Stimulated activated naive CD8-positive, alpha-beta T cell treated with anti-CD3 and anti-CD28 coated beads, Interleukin-15, amount 100 ng/mL, for 72 hours (primary cell): ENCODE measurements around the gene SLC39A11.
A peak's percentile ranks its signal among the peaks of the same experiment; 100 is the strongest.

Experiments used
- ATAC-seq: fragments of 150-1000 bp; cut with Tn5 transposase; 2 replicates; pipeline ENCODE4 v1.10.0; 2021; ENCODE audit warnings: mild to moderate bottlenecking, moderate library complexity
- DNase-seq, 2 donors: peaks; one replicate each; pipeline ENCODE4 v3.0.0; 2021 to 2022
- H3K27ac Mint-ChIP-seq, 2 donors: one replicate each; pipeline ENCODE4 v1.8.0; 2022; ENCODE audit warnings: mild to moderate bottlenecking in 2 of 2, mixed read lengths in 2 of 2, moderate library complexity in 2 of 2
- H3K27me3 Mint-ChIP-seq: one replicate; pipeline ENCODE4 v1.8.0; 2022; ENCODE audit warnings: mixed read lengths
- H3K4me1 Mint-ChIP-seq: one replicate; pipeline ENCODE4 v1.8.0; 2022; ENCODE audit warnings: mild to moderate bottlenecking, mixed read lengths
- H3K4me3 Mint-ChIP-seq, 2 donors: one replicate each; pipeline ENCODE4 v1.8.0; 2022; ENCODE audit warnings: mild to moderate bottlenecking in 2 of 2, mixed read lengths in 2 of 2, moderate library complexity in 1 of 2
- H3K9me3 Mint-ChIP-seq, 2 donors: one replicate each; pipeline ENCODE4 v1.8.0; 2022; ENCODE audit warnings: mixed read lengths in 2 of 2

The SLC39A11 gene

DNA sequence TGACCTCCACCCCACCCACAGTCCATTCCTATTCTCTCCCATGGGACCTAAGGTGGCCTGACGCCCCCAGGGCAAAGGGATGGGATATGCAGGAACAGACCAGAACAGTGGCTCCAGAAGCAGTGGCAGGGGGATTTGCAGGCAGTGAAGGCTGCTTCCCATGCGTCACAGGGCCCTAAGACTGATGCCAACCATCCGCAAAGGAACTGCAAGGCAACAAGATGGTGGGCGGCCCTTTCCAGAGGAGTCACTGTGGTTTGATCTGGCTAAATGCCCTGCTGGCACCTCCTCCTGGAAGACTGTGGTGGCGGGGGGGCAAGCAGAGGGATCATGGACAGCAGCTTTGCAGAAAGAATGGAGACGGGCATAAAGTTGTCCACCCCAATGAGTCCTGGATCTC is 4.4 kb upstream of the SLC39A11 start:
- DNase-seq (no peak), ATAC-seq (no peak)
- H3K27ac Mint-ChIP-seq, result no peak overlapping the region
- H3K9me3 Mint-ChIP-seq, result no peaks in the 10 kb centered on the region
- peaks cover 11% of the 10 kb centered on the region for H3K4me1 Mint-ChIP-seq
- peaks cover 16% of the 10 kb centered on the region for H3K27me3 Mint-ChIP-seq
- H3K4me3 Mint-ChIP-seq, result no peak overlapping the region

GRCh38 chr17:73096211-73096610 is 3.7 kb upstream of the SLC39A11 start:
- H3K27ac Mint-ChIP-seq, result no peak overlapping the region
- ATAC-seq, result no peak

GRCh38 chr17:73093286-73093685 is 798 bp upstream of the SLC39A11 start:
- DNase-seq (no peak), ATAC-seq (no peak)
- Mint-ChIP-seq H3K27me3 (no peaks in the 10 kb centered on the region), H3K27ac (no peak overlapping the region), H3K4me3 (peak overlapping the region in 1 of 2 donors; percentile 100), H3K9me3 (no peaks in the 10 kb centered on the region), H3K4me1 (peaks cover 36% of the 10 kb centered on the region)

More at GRCh38 chr17:73096211-73096610, 3.7 kb upstream of the SLC39A11 start:
- Mint-ChIP-seq H3K27me3 (peaks cover 16% of the 10 kb centered on the region), H3K9me3 (no peaks in the 10 kb centered on the region), H3K4me1 (peaks cover 16% of the 10 kb centered on the region), H3K4me3 (no peak overlapping the region)
- DNase-seq, result no peak

DNA sequence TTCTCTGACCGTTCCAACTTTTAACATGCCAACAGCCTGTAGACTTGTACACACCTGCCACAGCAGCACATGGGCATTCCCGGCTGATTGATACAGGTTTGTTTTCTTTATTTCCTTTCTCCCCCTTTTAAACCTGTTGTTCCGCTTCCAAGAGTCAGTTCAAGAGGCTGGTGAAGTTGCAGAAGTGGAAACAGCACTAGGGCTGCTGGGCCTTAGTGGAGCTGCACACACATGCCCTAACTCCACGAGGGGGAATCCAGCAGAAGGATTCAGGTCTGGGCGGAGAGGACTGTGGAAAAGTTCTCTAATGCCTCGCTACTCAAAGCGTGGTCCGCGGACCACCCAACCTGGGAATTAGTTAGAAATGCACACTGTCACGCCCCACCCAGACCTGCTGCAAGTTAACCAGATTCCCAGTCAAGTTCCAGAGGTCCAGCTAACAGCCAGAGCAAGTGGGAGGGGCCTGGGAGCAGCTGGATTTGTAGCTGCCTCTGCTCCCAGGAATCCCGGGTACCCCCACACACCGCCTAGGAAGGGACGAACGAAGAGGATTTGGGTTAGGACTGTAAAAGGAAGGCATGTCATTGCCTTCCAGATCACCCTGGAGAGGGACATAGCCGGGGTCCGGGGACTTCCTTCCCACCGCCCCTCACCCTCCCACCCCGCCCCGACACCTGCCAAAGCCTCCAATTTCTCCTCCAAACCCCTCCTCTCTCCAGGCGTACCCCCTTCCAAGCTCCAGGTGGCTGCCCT is 542 bp downstream of the SLC39A11 start:
- Mint-ChIP-seq H3K4me3 (peak overlapping the region; percentile 100), H3K4me1 (peaks cover 36% of the 10 kb centered on the region), H3K27ac (peak overlapping the region; percentile 100), H3K9me3 (no peaks in the 10 kb centered on the region), H3K27me3 (no peaks in the 10 kb centered on the region)
- DNase-seq (no peak), ATAC-seq (no peak)

DNA sequence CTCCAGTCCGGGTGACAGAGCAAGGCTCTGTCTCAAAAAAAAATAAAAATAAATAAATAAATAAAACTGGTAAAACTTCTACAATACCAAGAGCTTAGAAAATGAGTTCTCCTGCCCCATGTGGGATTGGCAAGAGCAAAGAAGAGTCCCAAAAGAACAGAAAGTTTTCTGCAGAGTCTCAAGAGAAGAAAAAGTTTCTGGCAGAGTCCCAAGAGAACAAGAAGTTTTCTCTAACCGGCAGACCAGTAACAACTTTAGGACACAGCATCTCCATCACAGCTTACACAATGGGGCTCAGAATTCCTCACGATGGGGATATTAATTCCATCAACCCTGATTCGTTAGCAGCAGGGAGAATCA is 1.1 kb downstream of the SLC39A11 start:
- H3K4me3 Mint-ChIP-seq, result peak overlapping the region; percentile 100
- peaks cover 36% of the 10 kb centered on the region for H3K4me1 Mint-ChIP-seq
- DNase-seq, result no peak
- no peaks in the 10 kb centered on the region for H3K9me3 Mint-ChIP-seq
- H3K27me3 Mint-ChIP-seq, result no peaks in the 10 kb centered on the region
- H3K27ac Mint-ChIP-seq, result no peak overlapping the region
- ATAC-seq, result no peak

DNA sequence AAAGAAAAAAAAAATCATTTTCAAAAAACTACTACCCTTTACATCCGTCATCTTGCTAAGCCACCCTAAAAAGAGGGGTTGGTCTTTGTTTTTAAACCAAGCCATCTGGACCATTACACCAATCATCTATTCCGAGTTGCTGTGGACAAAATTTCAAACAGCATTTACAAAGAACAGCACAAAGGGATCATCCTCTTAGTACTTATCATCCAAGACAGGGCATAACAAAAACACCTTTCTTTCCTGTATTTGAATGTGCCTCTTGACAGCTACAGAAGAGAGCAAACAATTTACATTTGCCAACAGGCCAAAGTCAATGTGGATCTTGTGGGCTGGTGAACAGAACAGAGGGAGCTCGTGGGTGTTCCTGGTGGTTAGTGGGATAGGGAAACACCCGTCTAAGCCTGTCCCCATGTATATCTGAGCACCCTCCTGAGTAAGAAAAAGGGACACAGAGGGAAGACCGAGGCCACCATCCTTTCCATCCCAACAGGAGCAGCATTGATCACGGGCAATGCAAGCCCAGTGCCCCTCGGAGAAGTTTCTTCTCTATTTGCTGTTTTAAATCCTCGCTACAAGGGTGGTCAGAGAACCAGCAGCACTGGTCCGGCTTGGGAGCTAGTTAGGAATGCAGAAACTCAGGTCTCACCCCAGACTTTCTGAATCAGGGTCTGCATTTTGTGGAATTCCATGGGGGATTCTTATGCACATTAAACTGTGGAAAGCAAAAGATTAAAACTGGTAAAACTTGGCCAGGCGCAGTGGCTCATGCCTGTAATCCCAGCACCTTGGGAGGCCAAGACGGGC is 1.9 kb downstream of the SLC39A11 start:
- H3K27ac Mint-ChIP-seq, result peak overlapping the region; percentile 49 to 54
- peak overlapping the region in 1 of 2 donors; percentile 22 for H3K4me3 Mint-ChIP-seq
- no peaks in the 10 kb centered on the region for H3K9me3 Mint-ChIP-seq

GRCh38 chr17:73089322-73090317 is 2.9 kb downstream of the SLC39A11 start:
- no peak for ATAC-seq
- no peak overlapping the region for H3K4me3 Mint-ChIP-seq
- no peaks in the 10 kb centered on the region for H3K27me3 Mint-ChIP-seq
- no peak for DNase-seq
- H3K9me3 Mint-ChIP-seq, result no peaks in the 10 kb centered on the region
- peak overlapping the region in 1 of 2 donors; percentile 22 for H3K27ac Mint-ChIP-seq
- H3K4me1 Mint-ChIP-seq, result peaks cover 36% of the 10 kb centered on the region

More for the DNA sequence above, 1.9 kb downstream of the SLC39A11 start:
- H3K27me3 Mint-ChIP-seq, result no peaks in the 10 kb centered on the region
- ATAC-seq (no peak), DNase-seq (no peak)
- H3K4me1 Mint-ChIP-seq, result peaks cover 36% of the 10 kb centered on the region

DNA sequence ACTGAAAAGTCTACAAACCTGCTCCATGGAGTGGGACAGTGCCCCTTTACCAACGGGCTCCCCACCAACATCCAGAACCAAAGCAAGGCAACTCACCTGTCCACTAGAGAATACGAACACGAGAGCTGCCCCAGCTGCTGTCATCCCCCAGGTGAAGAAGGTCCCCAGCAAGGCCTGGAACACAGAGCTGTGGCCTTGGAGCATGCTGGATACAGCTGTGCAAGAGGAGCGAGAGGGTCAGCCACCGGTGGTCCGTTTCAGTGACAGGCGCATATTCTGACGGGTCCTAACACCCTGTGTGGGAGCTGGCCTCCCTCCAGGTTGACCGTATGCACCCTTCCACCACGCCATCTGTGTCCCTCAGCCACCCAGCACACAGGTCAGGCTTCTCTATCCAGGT is 3.9 kb downstream of the SLC39A11 start:
- Mint-ChIP-seq H3K4me3 (no peak overlapping the region), H3K27ac (no peak overlapping the region), H3K27me3 (no peaks in the 10 kb centered on the region), H3K9me3 (peaks cover 0 to 2% of the 10 kb centered on the region in 2 donors), H3K4me1 (peaks cover 36% of the 10 kb centered on the region)
- no peak for DNase-seq
- ATAC-seq, result no peak

DNA sequence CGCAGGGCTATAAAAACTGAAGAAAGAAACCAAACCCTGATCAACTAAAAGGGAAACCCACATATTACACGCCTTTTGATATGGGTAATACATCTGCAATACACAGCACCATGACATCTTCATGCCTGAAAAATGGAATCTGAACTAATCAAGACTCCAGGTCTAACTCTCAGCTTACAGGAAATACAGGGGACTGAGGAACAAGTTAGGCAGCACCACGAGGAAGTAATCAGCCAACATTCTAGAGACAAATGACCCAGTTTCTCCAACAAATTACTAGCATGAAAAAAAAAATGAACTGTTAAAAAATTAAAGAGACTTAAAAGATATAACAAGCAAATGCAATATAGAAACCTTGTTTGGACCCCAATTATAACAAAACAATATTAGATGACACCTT is 9.1 kb downstream of the SLC39A11 start:
- no peaks in the 10 kb centered on the region for H3K27me3 Mint-ChIP-seq
- H3K27ac Mint-ChIP-seq, result no peak overlapping the region
- ATAC-seq, result no peak
- DNase-seq, result no peak
- H3K9me3 Mint-ChIP-seq, result peaks cover 5 to 9% of the 10 kb centered on the region in 2 donors
- H3K4me1 Mint-ChIP-seq, result peaks cover 6% of the 10 kb centered on the region
- H3K4me3 Mint-ChIP-seq, result no peak overlapping the region

DNA sequence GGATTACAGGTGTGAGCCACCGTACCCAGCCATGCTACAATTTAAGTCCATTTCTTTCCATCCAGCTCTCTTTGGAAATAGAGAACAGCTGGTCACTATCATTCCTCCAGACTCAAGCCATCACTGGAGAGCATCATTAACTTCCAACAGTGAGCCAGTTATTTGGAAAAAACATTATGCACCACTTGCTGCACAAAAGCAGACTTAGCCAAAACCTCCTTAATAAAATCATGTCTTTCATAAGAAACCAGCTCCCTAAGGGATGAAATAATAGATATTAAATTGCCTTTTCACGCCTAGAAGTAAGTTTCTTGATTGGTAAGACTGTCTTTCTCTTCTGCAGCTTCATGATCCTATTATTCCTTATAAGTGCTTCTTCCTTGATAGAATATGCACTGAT is 17.9 kb downstream of the SLC39A11 start:
- no peak for ATAC-seq
- DNase-seq, result no peak
- Mint-ChIP-seq H3K4me3 (no peak overlapping the region), H3K9me3 (peaks cover 0 to 4% of the 10 kb centered on the region in 2 donors), H3K27ac (no peak overlapping the region), H3K4me1 (no peaks in the 10 kb centered on the region), H3K27me3 (no peaks in the 10 kb centered on the region)

- DNase-seq (no peak), ATAC-seq (no peak)
- Mint-ChIP-seq H3K27me3 (no peaks in the 10 kb centered on the region), H3K27ac (no peak overlapping the region), H3K4me3 (no peak overlapping the region), H3K4me1 (no peaks in the 10 kb centered on the region), H3K9me3 (peaks cover 3 to 4% of the 10 kb centered on the region in 2 donors)
These were observed 20.1 kb downstream of the SLC39A11 start for GRCh38 chr17:73072219-73072962.

DNA sequence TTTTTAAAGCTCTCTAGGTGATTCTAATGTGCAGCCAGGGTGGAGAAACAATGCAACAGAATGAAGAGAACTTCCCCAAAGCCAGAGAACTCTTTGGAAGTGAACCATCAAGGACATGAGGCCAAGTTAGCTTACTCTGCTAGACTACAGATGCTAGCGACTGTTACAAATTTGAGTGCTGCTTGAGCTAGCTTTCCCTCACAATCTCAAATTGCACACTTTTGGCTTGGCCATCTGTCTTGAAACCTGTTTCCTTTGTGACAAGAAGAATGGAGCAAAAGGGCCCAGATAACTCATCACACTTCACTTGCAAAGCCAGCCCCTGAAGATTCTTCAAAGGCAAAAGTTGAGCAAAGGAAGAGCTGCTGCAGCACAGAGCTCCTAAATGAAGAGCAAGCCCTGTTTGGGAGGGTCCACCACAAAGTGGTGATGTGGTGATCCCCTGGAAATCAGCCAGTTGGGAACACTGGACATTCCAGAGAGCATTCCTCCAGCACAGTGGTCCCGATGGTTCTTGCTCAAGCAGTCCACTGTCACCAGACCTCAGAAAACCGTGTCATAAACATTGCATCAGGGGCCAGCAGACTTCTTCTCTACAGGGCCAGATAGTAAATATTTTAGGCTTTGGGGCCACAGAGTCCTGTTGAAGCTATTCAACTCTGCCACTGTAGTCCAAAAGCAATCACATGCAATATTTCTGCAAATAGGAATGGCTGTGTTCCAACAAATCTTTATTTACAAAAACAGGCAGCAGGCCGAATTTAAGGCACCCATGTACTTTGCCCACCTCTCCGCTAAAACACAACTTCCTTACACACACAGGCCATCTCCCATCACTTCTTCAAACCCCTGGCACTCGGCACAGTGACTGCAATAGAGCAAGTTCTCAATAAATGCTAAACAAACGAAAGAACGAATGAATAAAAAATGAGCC is 21.2 kb downstream of the SLC39A11 start:
- Mint-ChIP-seq H3K27ac (no peak overlapping the region), H3K4me1 (no peaks in the 10 kb centered on the region), H3K4me3 (no peak overlapping the region), H3K27me3 (no peaks in the 10 kb centered on the region), H3K9me3 (peaks cover 4 to 8% of the 10 kb centered on the region in 2 donors)
- ATAC-seq, result no peak
- no peak for DNase-seq

DNA sequence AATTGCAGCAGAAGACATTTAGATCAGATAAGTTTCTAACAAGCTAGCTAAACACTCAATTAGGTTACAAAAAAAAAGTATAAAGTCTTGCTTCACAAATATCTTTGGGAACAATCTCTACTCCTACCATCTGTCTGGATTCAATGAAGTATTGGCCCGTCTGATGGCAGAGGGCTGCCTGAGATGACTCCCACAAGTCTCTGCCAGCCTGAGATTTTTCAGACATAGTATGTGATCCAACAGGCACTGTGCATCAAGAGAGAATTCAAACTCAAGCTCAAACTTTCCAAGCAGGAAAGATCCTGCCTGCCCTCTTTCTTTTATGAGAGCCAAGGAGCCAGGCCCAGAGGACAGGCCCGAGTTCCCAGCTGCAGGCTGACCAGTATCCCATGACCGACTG is 22.6 kb downstream of the SLC39A11 start:
- H3K9me3 Mint-ChIP-seq, result peaks cover 4 to 15% of the 10 kb centered on the region in 2 donors
- no peaks in the 10 kb centered on the region for H3K27me3 Mint-ChIP-seq
- no peak for DNase-seq
- no peak for ATAC-seq
- H3K4me1 Mint-ChIP-seq, result peaks cover 2% of the 10 kb centered on the region
- no peak overlapping the region for H3K27ac Mint-ChIP-seq
- no peak overlapping the region for H3K4me3 Mint-ChIP-seq
